Stimulated activated CD4-positive, alpha-beta T cell treated with anti-CD3 and anti-CD28 coated beads, Interleukin-4, amount 100 ng/mL, for 4 hours (primary cell): ENCODE data around the gene EIF3I.
"Not testable (repeated sequence)": the region's sequence is repeated elsewhere in the genome, so short reads cannot be mapped to it uniquely, and the experiment has no call there.

Experiments used
- DNase-seq, 2 experiments: peaks; one replicate each; pipeline ENCODE4 v3.0.0-alpha.2; 2020

The EIF3I gene

GRCh38 chr1:32232558-32233304, 10.5 kb downstream of the EIF3I start:
- no peak for DNase-seq

GRCh38 chr1:32234792-32235191, 12.6 kb downstream of the EIF3I start:
- no peak for DNase-seq

- no peak for DNase-seq
Measured at GRCh38 chr1:32239337-32239736, 17.1 kb downstream of the EIF3I start.

GRCh38 chr1:32239790-32240139, 17.6 kb downstream of the EIF3I start:
- DNase-seq = no peak

GRCh38 chr1:32240140-32240951, 18.1 kb downstream of the EIF3I start:
- peak in 1 of 2 experiments; percentile 45 for DNase-seq

GRCh38 chr1:32241001-32241763, 19.0 kb downstream of the EIF3I start:
- DNase-seq = no peak

- DNase-seq = no peak
Measured at GRCh38 chr1:32242341-32242851, 20.2 kb downstream of the EIF3I start.

- no peak for DNase-seq
Measured at GRCh38 chr1:32246888-32247273, 24.7 kb downstream of the EIF3I start, which contains the start of gene FAM167B. Gene FAM167B (plus strand): TSS chr1:32247222. CDS start chr1:32247422, 200 bp downstream.

GRCh38 chr1:32247452-32247851, 25.2 kb downstream of the EIF3I start:
- DNase-seq = no peak

- DNase-seq = peak; percentile 60 to 78
Measured at GRCh38 chr1:32247983-32248889, 26.0 kb downstream of the EIF3I start.

- DNase-seq = peak; percentile 65 to 82
Measured at GRCh38 chr1:32249831-32250525, 27.8 kb downstream of the EIF3I start.

GRCh38 chr1:32250893-32251716, 28.9 kb downstream of the EIF3I start, which contains the start of gene LCK:
Gene LCK (plus strand): TSS chr1:32251265. CDS start chr1:32274330, 23,065 bp downstream.
- peak; percentile 68 to 69 for DNase-seq

- DNase-seq = no peak
Measured at GRCh38 chr1:32255072-32256071, 33.2 kb downstream of the EIF3I start.

GRCh38 chr1:32256473-32257226, 34.4 kb downstream of the EIF3I start:
- no peak for DNase-seq

GRCh38 chr1:32257227-32257508, 35.0 kb downstream of the EIF3I start:
- no peak for DNase-seq

- not testable (repeated sequence) for DNase-seq
Measured at GRCh38 chr1:32263236-32263593, 41.0 kb downstream of the EIF3I start.

GRCh38 chr1:32263744-32264143, 41.5 kb downstream of the EIF3I start:
- DNase-seq = no peak

GRCh38 chr1:32265846-32266245, 43.6 kb downstream of the EIF3I start:
- no peak for DNase-seq
